Left colon (tissue), 2 donors: ENCODE measurements around the gene PIGZ. TPM values are rescaled to one million over a fixed set of nuclear protein-coding genes. Genes with fewer than 3 reads are reported as not detected.
"Not testable (repeated sequence)": the region's sequence is repeated elsewhere in the genome, so short reads cannot be mapped to it uniquely, and the experiment has no call there.

Experiments
- ATAC-seq: fragments of 200-7000 bp; cut with Tn5 transposase; one replicate; pipeline ENCODE4 v1.9.1; 2020; ENCODE audit warnings: mild to moderate bottlenecking, moderate library complexity
- DNase-seq, 2 donors: peaks; one replicate each; pipeline ENCODE4 v3.0.0-alpha.2; 2020
- intact Hi-C, 2 donors: fragments of 100-400 bp; cut with DNase I in 1 of 2; cut with micrococcal nuclease in 1 of 2; formaldehyde crosslinking; loops; one replicate each; pipeline versions ENCODE4 v1.11.2 to v1.14.0; 2022; cut with DNase I, micrococcal nuclease
- total RNA-seq, 2 donors: library from RNA; stranded (reverse); fragmentation: NEBNext Ultra II Directional; extraction: Animal tissue kit (Norgen Biotek cat#: 25700); gene quantifications; one replicate each; pipeline ENCODE4 v1.2.1, GENCODE V29; 2021
- donor health status: DM: no; HTN: no; CAD: no.
- donor health status: DM: yes; HTN: yes; CAD: no.

The PIGZ gene
- total RNA-seq, 2 donors from 2014 or later, result 92.6 to 129 TPM

- DNase-seq, result no peak
Measured at GRCh38 chr3:196966526-196967401, 1.9 kb downstream of the PIGZ start.

GRCh38 chr3:196965804-196966173 lies 2.8 kb downstream of the PIGZ start:
- intact Hi-C loops, result no loop called here
- no peak for ATAC-seq

More at GRCh38 chr3:196966526-196967401, 1.9 kb downstream of the PIGZ start:
- intact Hi-C loops, result no loop called here
- ATAC-seq, result no peak

DNA sequence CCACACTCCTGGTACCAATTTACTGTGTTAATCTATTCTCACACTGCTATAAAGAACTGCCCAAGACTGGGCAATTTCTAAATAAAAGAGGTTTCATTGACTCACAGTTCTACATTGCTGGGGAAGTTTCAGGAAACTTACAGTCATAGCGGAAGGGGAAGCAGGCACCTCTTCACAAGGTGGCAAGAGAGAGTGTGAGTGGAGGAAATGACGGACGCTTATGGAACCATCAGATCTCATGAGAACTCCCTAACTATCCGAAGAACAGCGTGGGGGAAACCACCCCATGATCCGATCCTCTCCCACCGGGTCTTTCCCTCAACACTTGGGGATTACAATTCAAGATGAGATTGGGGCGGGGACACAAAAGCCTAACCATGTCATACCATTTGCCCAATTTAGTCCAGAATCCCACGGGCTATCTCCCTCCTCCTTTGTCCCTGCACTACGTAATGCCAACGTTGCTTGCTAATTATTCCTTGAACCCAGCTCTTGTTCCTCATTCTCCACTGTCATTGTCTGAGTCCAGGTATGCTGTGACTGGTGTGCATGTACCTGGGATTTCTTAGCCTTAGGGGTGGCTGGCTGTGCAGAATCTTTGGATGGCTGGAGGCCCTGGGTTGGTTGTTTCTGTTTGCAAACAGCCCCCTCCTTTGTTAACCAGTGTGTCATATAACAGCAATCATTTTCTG lies 3.4 kb downstream of the PIGZ start:
- ATAC-seq (no peak), DNase-seq (no peak)
- intact Hi-C loops, result no loop called here

More at GRCh38 chr3:196965804-196966173, 2.8 kb downstream of the PIGZ start:
- DNase-seq, result no peak

DNA sequence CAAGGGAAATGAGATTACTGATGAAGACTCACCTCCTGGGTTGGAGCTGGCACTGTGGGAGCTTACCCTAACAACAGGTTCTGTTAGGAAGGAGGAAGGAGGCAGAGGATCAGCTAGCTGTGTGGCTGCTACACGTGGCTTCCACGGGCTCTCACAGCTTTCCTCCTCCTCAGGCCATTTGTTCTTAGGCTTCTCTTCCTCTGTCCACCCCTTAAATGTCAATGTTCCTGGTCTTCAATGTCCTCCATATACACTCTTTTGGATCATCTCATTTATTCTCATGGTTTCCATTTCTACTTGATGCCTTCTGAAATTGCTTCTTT lies 5.0 kb downstream of the PIGZ start:
- intact Hi-C loops, result no loop called here

DNA sequence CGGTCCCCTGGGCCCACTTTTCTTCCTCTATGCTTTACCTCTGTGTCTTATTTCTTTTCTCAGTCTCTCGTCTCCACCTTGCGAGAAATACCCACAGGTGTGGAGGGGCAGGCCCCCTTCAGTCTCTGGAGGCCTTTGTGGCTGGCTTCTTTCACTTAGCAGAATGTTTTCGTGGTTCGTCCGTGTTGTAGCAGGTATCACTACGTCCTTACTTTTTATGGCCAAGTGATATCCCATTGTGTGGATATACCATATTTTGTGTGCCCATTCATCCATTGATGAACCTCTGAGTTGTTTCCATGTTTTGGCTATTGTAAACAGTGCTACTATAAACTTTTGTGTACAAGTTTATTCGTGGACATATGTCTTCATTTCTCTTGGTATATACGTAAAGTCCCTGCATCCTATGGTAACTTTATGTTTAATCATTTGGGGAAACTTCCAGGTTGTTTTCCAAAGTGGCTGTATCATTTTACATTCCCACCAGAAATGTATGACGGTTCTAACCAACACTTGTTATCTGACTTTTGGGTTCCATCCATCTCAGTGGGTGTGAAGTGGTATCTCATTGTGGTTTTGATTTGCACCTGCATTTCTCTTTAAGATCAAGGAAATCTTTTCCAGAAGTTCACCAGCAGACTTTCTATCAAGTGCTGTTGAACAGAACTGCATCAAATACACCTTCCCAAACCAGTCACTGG lies 5.6 kb downstream of the PIGZ start:
- intact Hi-C loops, result no loop called here
- DNase-seq, result no peak
- ATAC-seq, result peak; percentile 11

More for the DNA sequence above, 5.0 kb downstream of the PIGZ start:
- ATAC-seq (peak; percentile 10), DNase-seq (no peak)

DNA sequence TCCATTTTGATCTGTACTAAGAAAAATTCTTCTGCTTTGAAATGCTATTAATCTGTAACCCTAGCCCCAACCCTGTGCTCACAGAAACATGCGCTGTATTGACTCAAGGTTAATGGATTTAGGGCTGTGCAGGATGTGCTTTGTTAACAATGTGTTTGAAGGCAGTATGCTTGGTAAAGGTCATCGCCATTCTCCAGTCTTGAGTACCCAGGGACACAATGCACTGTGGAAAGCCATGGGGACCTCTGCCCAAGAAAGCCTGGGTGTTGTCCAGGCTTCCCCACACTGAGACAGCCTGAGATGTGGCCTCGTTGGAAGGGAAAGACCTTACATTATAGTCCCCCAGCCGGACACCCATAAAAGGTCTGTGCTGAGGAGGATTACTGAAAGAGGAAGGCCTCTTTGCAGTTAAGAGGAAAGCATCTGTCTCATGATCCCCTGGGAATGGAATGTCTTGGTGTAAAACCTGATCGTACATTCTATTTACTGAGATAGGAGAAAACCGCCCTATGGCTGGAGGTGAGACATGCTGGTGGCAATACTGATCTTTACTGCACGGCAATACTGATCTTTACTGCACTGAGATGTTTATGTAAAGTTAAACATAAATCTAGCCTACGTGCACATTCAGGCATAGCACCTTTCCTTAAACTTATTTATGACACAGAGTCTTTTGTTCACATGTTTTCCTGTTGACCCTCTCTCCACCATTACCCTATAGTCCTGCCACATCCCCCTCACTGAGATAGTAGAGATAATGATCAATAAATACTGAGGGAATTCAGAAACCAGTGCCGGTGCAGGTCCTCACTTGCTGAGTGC lies 6.3 kb downstream of the PIGZ start:
- peak; percentile 81 for ATAC-seq
- DNase-seq, result peak in 1 of 2 donors; percentile 64
- intact Hi-C loops, result no loop called here

- intact Hi-C loops, result no loop called here
- DNase-seq (no peak), ATAC-seq (no peak)
Measured at GRCh38 chr3:196954832-196955231, 13.8 kb downstream of the PIGZ start.

DNA sequence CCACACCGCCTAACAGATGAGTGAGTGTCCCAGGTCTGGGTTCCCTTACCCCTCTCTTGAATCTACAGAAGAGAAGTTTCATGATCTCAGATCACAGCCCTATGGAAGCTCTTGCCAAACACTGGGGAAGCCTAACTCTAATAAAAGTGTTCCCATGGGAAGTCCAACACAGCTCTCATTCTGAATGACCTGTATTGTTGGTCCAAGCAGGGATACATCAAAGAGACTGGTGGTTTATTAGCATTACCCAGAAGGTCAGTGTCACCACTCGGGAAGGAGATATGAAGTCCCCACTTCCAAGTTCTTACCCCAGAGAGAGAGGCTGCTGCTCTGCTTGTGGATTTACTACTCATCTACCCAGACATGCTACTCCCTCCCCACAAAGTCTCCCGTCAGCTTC lies 17.3 kb downstream of the PIGZ start:
- intact Hi-C loops, result no loop called here
- DNase-seq (no peak), ATAC-seq (no peak)

DNA sequence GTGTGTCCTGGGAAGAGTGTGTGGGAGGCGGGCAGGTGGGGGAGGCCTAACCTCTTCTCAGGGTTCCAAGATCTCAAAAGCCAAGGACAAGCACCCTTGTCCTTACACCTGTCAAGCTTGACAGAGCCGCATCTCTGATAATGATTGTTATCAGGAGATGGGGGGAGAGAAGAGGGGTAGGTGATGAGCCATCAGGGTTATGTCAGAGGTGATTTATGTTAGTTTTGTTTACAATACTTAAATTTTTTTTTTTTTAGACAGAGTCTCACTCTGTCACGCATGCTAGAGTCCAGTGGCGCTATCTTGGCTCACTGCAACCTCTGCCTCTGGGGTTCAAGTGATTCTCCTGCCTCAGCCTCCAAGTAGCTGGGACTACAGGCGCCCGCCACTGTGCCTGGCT lies 18.9 kb downstream of the PIGZ start:
- no peak for DNase-seq
- ATAC-seq, result no peak
- intact Hi-C loops, result no loop called here

DNA sequence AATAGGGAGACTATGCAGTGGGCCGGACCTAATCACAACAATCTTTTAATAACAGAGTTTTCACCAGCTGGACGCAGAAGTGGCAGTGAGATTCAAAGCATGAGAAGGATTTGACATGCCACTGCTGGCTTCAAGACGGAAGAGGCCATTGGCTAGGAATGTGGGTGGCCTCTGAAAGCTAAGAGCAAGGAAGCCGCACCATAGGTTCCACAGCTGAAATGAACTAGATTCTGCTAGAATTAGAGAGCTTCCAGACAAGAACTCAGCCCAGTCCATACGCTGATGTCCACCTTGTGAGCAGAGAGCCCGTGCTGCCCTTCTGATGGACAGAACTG lies 19.4 kb downstream of the PIGZ start:
- ATAC-seq (no peak), DNase-seq (no peak)
- intact Hi-C loops, result no loop called here

GRCh38 chr3:196948442-196949284 lies 20.0 kb downstream of the PIGZ start:
- DNase-seq (peak in 1 of 2 donors; percentile 52), ATAC-seq (peak; percentile 61)
- intact Hi-C loops, result no loop called here

DNA sequence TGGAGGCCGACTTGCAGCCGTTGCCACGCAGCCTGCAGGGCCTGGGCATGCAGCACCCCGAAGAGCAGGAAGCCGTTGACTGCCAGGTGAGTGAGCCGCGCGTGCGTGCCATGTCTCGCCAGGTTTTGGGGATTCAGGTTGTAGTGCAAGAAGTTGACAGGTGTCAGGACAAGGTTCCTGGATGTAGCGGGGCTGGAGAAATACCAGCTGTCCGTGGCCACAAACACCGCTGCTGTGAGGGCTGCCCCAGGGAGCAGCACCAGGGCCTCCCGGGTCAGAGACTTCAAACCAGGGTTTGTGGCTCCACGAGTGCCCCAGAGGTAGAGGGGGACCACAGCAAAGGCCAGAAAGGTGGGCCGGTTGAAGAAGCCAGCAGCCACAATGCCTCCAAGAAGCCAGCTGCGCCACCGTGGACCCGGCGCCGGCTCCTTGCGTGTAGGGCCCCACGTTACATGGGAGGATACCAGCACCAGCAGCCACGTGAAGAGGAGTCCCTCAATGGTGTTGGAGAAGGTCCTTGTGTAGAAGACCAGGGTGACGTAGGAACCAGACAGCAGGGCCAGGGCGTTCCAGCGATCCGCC lies 20.7 kb downstream of the PIGZ start:
- no peak for DNase-seq
- no peak for ATAC-seq
- intact Hi-C loops, result no loop called here

GRCh38 chr3:196947136-196947859 lies 21.3 kb downstream of the PIGZ start:
- ATAC-seq, result no peak
- intact Hi-C loops, result no loop called here
- no peak for DNase-seq

DNA sequence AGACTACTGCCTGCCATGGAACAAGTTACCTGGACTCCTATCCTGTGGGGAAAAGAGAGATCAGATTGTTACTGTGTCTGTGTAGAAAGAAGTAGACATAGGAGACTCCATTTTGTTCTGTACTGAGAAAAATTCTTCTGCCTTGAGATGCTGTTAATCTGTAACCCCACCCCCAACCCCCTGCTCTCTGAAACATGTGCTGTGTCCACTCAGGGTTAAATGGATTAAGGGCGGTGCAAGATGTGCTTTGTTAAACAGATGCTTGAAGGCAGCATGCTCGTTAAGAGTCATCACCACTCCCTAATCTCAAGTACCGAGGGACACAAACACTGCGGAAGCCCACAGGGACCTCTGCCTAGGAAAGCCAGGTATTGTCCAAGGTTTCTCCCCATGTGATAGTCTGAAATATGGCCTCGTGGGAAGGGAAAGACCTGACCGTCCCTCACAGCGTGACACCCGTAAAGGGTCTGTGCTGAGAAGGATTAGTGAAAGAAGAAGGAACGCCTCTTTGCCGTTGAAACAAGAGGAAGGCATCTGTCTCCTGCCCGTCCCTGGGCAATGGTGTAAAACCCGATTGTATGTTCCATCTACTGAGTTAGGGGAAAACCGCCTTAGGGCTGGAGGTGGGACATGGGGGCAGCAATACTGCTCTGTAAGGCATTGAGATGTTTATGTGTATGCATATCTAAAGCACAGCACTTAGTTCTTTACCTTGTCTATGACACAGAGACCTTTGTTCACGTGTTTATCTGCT lies 24.4 kb downstream of the PIGZ start:
- ATAC-seq, intact Hi-C loops, DNase-seq: not testable (repeated sequence)

DNA sequence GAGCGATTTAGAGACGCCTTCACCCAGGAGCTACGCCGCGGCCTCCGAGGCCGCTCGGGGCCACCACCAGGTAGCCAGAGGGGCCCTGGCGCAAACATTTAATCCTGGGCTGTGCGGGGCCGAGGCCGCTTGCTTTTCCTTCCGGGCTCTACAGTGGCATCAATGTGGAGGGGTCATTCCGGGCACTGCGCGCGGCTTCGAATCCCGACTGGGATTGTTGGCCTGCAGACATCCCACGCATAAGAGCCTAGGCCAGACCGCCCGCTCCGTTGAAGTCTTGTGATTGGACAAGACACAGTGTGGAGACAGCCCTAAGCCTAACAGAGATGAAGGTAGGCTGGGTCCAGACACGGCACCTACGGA lies 25.7 kb downstream of the PIGZ start:
- intact Hi-C loops, result no loop called here
- ATAC-seq, result peak; percentile 39
- DNase-seq, result peak; percentile 53 to 59

- intact Hi-C loops, result no loop called here
- DNase-seq (peak; percentile 99 to 100), ATAC-seq (peak; percentile 82)
Measured at GRCh38 chr3:196942226-196942914, 26.3 kb downstream of the PIGZ start, which contains the start of gene NCBP2. TSS of gene NCBP2 (minus strand) at chr3:196942528. CDS start at chr3:196942503, 25 bp downstream.
